GM20431 (cell line): ENCODE results near the gene TMIGD1.
"Not testable (repeated sequence)": the region's sequence is repeated elsewhere in the genome, so short reads cannot be mapped to it uniquely, and the experiment has no call there.

ENCODE experiments used
- in situ Hi-C: fragments of 300-500 bp; cut with MseI, MboI; formaldehyde crosslinking; loops from one replicate; pipeline ENCODE4 v1.15.0; 2020; ENCODE audit warnings: low sequenced_read_pairs; ENCODE audit not compliant: unreplicated experiment

Gene TMIGD1

GRCh38 chr17:30360086-30360808 is 26.4 kb upstream of the TMIGD1 start:
- in situ Hi-C loops: no loop called here

GRCh38 chr17:30358055-30358760 is 24.4 kb upstream of the TMIGD1 start:
- in situ Hi-C loops: no loop called here

- in situ Hi-C loops: no loop called here
Measured at GRCh38 chr17:30357476-30357875, 23.6 kb upstream of the TMIGD1 start.

GRCh38 chr17:30354701-30355100 is 20.8 kb upstream of the TMIGD1 start:
- in situ Hi-C loops: no loop called here

- in situ Hi-C loops: no loop called here
Measured at GRCh38 chr17:30352240-30352814, 18.5 kb upstream of the TMIGD1 start.

GRCh38 chr17:30351735-30352134 is 17.9 kb upstream of the TMIGD1 start:
- in situ Hi-C loops: no loop called here

- in situ Hi-C loops: not testable (repeated sequence)
Measured at GRCh38 chr17:30351263-30351662, 17.4 kb upstream of the TMIGD1 start.

- in situ Hi-C loops: loop anchor here (25.0 kb wide), 1 partner anchor 237 kb away; the partner anchor contains the start of gene NSRP1
Measured at GRCh38 chr17:30349252-30349651, 15.4 kb upstream of the TMIGD1 start.

- in situ Hi-C loops: loop anchor here (25.0 kb wide), 1 partner anchor 235 kb away; the partner anchor contains the start of gene NSRP1
Measured at GRCh38 chr17:30347488-30347887, 13.6 kb upstream of the TMIGD1 start.

GRCh38 chr17:30346221-30346795 is 12.5 kb upstream of the TMIGD1 start:
- in situ Hi-C loops: loop anchor here (25.0 kb wide), 1 partner anchor 234 kb away; the partner anchor contains the start of gene NSRP1

GRCh38 chr17:30345527-30346075 is 11.7 kb upstream of the TMIGD1 start:
- in situ Hi-C loops: loop anchor here (25.0 kb wide), 1 partner anchor 233 kb away; the partner anchor contains the start of gene NSRP1

- in situ Hi-C loops: loop anchor here (25.0 kb wide), 1 partner anchor 233 kb away; the partner anchor contains the start of gene NSRP1
Measured at GRCh38 chr17:30345089-30345433, 11.2 kb upstream of the TMIGD1 start.

- in situ Hi-C loops: loop anchor here (25.0 kb wide), 1 partner anchor 232 kb away; the partner anchor contains the start of gene NSRP1
Measured at GRCh38 chr17:30344283-30345088, 10.6 kb upstream of the TMIGD1 start.

GRCh38 chr17:30343796-30344195 is 9.9 kb upstream of the TMIGD1 start:
- in situ Hi-C loops: loop anchor here (25.0 kb wide), 1 partner anchor 231 kb away; the partner anchor contains the start of gene NSRP1

- in situ Hi-C loops: loop anchor here (25.0 kb wide), 1 partner anchor 231 kb away; the partner anchor contains the start of gene NSRP1
Measured at GRCh38 chr17:30343244-30343643, 9.4 kb upstream of the TMIGD1 start.

- in situ Hi-C loops: loop anchor here (25.0 kb wide), 1 partner anchor 229 kb away; the partner anchor contains the start of gene NSRP1
Measured at GRCh38 chr17:30341703-30342249, 7.9 kb upstream of the TMIGD1 start.

- in situ Hi-C loops: loop anchor here (25.0 kb wide), 1 partner anchor 229 kb away; the partner anchor contains the start of gene NSRP1
Measured at GRCh38 chr17:30340801-30341356, 7.0 kb upstream of the TMIGD1 start.

- in situ Hi-C loops: loop anchor here (25.0 kb wide), 1 partner anchor 227 kb away; the partner anchor contains the start of gene NSRP1
Measured at GRCh38 chr17:30339086-30339485, 5.2 kb upstream of the TMIGD1 start.
